Neural progenitor cell (in vitro differentiated cells): ENCODE results near the gene CACNA1B.

ENCODE experiments used
- CTCF ChIP-seq: fragments of 200-600 bp; sonication (generic); IDR thresholded peaks from 2 replicates; pipeline ENCODE4 v1.5.1; 2017; ENCODE audit warnings: antibody characterized with exemption, mild to moderate bottlenecking
- EZH2 ChIP-seq: fragments of 200-600 bp; sonication (generic); IDR thresholded peaks from 2 replicates; pipeline ENCODE4 v1.6.1; 2017; ENCODE audit warnings: antibody characterized with exemption, mild to moderate bottlenecking, moderate library complexity
- EZH2phosphoT487 ChIP-seq: fragments of 200-600 bp; sonication (generic); IDR thresholded peaks from 2 replicates; pipeline ENCODE4 v1.6.1; 2017; ENCODE audit warnings: antibody characterized with exemption

- TF ChIP-seq CTCF (no peak), EZH2phosphoT487 (no peak), EZH2 (no peak)
These were observed 239.6 kb downstream of the CACNA1B start for GRCh38 chr9:138117101-138117750.
